GM18508 (cell line): ENCODE measurements around the gene BAIAP2.

ENCODE experiments used
- ATAC-seq: cut with Tn5 transposase; IDR thresholded peaks from one replicate; pipeline ENCODE4 v1.9.1; 2021; ENCODE audit warnings: moderate number of reproducible peaks; ENCODE audit not compliant: insufficient read depth, unreplicated experiment

Gene BAIAP2

DNA sequence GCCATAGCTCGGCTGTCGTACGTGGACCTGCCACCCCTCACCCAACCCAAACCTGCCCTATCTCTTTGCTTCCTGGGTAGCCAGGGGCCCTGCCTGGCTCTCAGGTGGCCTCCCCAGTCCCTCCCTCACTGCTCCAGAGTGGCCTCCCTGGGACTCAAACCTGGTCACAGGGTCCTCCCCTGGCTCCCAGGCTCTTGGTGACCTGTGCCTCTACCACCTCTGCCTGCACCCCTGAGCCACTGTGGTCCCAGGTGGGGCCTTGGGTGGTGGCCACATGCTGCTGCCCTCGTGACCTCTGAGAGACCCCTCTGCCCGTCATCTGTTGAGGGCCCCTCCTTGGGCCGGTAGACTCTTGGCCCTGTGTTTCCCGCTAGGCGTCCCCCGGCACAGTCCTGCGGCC lies 65.7 kb downstream of the BAIAP2 start:
- ATAC-seq: no peak

DNA sequence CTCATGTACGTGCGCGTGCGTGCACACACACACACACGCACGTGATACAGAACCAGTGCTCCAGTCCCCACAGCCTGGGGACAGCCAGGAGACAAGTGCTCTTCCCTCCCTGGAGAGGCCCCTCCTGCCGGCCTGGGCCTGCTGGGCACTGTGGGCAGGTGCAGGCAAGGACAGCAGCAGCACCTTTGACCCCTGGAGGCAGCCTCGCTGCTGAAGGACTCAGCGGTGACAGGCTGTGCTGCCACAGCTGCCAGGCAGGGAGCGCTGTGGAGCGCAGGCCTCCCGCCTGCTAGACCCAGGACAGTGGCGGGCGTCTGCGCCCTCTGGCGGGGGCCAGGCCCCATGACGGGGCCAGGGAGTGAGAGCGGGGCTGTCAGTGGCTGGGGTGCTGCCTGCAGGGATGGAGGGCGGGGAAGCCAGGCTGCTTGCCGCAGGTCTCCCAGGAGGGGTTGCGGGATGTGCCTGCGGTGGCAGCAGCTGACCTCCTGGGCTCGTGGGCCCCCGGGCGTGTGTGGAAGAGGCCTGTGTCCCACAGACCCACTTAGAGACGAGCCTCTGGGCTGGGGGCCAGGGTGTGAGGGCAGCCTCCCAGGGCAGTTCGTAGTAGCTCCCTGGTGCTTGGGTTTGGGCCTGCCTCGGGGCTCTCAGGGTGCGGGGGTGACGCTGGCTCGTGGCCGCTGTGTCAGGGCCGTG lies 66.8 kb downstream of the BAIAP2 start:
- ATAC-seq: no peak

DNA sequence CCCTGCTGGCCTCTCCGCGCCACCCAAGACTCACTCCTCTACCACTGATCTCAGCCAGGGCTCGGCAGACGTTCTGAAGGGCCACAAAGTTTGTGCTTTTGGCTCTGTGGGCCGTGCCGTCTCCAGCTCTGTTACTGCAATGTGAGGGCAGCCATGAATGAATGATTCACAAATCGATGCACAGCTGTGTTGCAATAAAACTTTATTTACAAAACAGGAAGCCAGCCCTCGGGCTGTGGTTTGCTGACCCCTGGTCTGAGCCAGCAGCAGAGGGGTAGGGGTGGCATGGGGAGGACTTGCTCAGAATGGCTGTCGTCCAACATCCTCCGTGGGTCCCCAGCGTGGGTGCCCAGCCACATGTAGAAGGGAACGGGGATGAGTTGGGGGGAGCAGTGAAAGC lies 67.4 kb downstream of the BAIAP2 start:
- no peak for ATAC-seq

DNA sequence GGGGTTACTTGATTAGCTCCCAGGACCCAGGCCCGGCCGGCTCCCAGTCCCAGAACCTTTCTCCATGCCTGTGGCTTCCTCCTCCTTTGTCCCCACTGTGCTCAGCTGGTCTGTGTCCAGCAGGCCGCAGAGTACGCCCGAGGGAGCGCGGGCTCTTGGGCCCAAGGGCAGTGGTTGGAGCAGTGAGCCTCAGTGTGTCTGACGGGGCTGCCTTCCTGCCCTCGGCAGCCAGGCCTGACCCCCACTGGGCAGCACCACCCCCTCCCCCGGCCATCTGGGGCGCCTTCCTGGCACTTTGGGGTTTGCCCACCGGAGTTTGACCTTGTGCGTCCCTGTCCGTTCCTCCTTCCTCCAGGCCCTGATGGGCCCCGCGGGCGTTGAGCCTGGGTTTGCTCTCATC lies 67.9 kb downstream of the BAIAP2 start:
- no peak for ATAC-seq

DNA sequence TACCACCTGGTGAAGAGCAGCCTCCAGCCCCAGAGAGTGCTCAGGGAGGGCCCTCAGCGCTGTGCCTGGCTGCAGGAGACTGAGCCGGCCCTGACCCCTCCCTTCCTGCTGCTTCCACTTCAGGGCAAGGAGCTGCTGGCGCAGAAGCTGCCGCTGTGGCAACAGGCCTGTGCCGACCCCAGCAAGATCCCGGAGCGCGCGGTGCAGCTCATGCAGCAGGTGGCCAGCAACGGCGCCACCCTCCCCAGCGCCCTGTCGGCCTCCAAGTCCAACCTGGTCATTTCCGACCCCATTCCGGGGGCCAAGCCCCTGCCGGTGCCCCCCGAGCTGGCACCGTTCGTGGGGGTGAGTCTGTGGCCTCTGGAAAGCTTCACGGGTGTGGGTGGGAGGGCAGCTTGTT lies 68.4 kb downstream of the BAIAP2 start:
- ATAC-seq: no peak

DNA sequence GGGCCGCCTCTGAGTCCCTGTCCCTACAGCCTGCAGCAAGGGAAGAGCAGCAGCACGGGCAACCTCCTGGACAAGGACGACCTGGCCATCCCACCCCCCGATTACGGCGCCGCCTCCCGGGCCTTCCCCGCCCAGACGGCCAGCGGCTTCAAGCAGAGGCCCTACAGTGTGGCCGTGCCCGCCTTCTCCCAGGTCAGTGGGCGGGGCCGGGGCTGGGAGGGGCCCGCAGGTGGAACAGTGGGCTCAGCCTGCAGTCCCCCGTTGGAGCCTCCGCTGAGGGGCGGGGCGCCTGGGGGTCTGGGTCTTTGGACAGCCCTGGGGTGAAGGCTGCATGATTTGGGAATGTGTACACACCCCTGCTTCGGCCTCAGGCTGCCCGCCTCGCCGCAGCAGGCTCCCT lies 71.8 kb downstream of the BAIAP2 start:
- ATAC-seq: no peak

DNA sequence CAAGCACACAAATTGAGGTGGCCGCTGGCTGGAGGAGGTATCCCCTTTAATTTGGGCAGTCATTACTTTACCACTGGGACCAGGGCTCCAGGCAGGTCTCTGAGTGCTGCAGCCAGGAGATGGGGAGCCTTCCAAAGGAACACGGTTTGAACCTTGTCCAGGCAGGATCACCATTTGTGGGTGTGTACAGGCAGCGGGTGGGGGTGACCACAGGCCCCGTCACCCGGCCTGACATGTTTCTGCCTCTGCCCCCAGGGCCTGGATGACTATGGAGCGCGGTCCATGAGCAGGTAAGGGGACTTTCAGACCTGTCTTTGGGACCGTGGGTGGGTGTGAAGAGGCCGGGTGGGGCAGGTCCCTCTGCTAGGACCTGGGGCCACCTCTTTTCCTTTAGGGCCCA lies 73.3 kb downstream of the BAIAP2 start:
- ATAC-seq: no peak

DNA sequence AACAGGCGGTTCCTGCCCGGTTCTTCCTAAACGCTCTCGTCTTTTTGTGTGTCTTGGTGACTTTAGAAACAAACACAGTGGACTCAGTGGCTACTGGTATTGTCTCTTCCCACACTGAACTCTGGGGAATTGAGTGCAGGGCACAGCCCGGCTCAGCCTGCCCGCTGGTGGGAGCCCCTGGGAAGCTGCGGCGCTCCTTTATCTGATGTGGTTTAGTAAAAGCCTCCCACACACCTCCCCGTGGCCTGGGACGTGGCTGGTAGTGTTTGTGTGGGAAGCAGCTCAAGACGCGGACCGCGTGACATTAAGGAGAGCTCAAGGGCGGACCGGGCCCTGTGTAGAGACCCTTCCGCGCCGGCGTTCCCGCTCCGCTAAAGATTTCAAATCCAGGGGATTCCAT lies 75.0 kb downstream of the BAIAP2 start:
- no peak for ATAC-seq

DNA sequence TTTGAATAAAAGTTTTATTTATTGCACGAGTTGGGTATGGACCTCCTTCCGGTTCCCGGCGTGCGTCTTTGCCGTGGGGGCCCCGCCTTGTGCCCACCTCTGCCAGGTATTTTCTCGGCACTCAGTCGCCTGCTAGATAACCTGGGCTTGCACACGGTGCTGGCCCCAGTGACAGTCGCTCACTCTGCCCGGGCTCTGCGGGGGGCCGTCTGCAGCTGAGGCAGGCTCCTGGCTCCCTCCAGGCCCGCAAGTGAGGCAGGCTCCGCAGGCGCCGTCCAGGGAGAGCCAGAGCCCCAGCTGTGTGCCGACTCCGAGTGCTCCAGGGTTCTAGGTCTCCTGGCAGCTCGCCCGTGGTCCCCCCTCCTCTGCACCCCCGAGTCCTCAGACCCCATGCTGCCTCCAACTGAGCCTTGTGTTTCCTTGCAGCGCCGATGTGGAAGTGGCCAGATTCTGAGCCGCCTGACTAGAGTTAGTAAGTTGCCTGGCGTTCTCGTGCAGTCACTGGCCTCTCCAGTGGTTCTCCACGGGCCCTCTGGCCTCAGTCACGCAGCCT lies 75.6 kb downstream of the BAIAP2 start:
- no peak for ATAC-seq

DNA sequence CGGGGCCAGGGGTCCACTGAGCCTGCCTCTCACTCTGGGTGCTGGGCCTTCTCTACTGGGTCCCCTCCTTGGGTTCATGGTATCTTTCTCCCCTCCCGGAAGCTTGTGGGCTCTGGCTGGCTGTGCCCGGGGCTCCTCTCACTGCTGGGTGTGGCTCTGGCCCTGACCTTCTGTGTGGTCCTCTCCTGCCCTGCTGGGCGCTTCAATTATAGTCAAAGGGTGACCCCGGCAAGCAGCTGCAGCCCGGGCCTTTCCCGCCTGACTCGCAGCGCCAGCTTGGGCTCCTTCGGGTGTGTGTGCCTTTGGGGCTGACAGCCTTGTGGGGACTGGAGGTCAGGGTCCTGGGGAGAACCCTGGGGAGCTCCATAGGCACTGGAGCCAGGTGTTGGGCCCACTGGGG lies 76.1 kb downstream of the BAIAP2 start:
- ATAC-seq: no peak

DNA sequence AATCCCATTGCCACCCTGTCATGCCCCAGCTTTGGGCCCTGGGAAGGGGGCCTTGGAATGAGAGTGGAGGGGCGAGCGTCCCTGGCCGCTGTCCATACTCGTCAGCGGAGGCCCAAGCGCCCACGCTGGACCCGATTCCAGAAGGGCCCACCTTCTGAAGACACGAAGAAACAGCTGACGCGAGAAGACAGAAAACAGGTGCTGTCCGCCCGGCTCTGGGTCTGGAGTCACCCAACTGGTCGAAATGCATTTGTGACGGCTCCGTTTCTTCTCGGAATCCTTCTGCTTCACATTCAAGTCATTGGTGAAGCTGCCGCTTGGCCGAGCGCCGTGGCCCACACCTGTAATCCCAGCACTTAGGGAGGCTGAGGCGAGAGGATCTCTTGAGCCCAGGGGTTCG lies 77.5 kb downstream of the BAIAP2 start:
- no peak for ATAC-seq

DNA sequence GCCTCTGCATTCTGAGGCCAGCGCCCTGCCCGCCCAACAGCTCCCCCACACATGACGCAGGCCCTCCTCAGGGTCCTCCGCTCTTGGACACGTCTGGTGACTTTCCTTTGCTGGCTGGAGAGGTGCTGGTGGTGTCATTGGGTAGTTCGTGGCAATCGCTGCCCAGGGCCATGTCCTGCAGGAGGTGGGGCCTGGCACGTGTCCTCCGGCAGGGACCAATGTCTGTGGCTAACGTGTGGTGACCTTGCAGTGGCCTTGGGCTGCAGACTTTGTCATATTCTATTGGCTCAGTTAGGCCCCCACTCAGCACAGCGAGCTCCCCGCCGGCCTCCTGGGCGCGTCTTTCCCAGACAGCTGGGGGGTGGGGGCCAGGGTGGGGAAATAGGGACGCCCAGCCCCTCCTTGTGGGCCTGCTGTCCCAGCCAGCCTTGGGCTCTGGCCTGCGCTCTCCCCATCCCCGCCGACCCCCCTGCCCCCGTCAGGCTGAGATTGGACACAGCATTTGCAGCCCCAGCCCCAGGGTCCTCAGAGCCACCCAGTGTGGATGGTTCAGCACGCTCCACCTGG lies 78.3 kb downstream of the BAIAP2 start:
- ATAC-seq: no peak

DNA sequence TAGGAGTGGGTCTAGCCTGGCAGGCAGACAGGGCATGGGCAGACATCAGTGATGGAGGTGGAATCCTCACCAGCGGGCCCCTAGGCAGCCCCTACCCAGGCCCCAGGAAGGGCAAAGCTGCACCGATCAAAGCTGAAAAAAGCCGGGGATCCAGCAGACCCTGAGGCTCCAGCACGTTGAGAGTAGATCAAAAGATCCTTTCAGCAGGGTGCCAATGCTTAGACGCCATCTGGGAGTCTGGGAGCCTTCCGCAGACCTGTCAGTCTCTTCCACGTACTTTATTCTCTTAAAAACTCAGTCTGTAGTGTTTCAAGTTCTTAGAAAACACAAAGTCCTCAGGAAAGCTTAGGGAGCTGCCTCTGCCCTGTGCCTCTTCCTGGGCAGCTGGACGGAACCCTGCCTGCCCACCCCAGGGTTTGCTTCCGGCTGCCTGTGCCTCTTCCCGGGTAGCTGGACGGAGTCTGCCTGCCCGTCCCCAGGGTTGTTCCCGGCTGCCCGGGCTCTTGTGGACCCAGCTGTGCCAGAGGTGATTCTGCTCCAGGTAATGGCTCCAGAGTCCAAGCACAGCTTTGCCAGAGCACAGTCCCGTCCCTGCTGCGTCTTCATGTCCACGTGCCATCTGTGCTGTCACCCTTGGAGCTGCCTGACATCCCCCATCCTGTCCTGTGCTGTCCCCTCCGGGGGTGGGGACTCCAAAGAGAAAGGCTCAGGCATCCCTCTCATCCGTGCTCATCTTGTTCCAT lies 79.6 kb downstream of the BAIAP2 start:
- no peak for ATAC-seq

DNA sequence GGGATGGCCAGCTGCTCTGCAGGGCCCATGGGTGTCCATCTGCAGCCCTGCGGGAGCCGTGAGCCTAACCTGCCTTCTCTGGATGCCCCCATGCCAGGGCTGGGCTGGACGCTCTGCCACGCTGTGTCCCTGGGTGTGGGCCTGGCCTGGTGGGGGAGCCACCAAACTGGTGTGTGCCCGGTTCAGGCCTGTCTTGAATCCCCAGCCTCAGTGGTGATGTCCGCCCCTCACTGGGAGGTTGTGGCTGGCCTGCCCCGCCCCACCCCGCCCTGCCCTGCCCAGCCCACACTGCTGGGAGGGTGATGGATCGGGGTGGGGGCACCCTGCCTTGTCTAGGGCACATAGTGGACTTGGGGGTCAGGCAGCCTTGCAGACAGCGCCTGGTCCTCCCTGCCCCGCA lies 80.3 kb downstream of the BAIAP2 start:
- no peak for ATAC-seq

DNA sequence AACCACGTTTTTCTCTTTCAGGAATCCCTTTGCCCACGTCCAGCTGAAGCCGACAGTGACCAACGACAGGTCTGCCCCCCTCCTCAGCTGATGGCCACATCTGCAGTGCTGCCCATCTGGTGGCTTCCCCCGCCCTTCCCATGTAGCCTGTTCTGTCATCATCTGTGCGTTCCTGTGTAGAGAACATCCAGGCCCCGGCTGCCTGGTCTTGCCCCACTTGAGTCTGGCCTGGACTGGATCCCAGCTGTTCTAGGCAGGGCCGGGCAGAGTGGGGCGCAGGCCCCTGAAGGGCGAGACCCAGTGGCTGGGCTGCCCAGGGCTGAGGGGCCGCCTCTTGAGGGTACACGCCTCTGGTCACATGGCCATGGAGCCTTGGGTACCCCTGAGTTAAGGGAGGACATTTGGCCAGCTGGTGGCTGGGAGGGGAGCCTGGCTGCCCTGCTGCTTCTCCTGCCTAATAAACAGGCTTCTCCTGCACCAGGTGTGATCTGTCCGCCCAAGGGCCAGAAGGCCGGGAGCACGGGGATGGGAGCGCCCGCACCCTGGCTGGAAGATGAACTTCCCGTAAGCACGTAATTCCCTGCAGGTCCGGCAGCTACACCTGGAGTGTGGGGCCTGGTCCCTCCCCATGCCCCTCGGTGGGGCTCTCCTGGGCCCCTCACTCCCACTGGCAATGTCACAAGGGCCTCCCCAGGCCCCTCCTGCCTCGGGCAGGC lies 81.0 kb downstream of the BAIAP2 start:
- ATAC-seq: no peak

DNA sequence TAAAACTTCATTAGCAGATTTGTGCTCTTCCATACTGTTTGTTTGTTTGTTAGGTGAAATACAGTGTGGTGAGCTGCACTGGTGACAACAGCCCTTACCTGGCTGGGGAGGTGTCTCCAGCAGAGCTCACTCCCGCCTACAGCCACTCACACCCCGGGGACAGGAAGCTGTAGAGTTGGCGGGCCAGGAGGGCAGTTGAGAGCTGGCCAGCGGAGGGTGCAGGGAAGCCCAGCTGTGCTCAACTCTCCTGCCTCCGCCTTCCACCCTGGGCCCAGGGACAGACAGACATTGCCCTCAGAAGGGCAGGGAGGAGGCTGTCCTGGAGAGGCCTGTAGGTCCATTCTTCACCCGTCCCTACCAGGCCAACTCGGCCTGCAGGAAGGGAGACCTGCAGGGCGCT lies 81.8 kb downstream of the BAIAP2 start:
- no peak for ATAC-seq

DNA sequence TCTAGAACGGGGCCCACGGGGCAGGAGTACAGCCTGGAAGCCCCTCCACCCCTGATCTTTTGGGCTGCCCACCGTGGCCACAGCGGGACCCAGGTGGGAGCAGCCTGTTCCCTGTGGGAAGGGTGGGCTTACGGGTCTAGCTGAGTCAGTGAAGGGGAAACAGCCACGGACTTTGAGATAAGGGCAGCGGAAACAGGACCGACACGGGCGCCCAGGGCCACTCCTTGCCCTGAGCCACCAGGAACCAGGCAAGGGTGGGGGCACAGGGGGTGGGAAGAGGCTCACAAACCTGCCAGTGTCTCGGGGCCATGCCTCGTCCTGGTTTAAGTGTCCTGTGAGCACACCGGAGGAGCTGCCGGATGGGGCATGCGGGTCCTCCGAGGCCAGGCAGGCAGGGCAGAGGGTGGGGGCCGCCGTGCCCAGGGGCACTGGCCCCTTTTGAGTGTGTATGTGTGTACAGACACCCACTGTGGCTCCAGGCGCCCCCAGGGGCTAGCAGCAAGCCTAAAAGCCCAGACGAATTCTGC lies 82.8 kb downstream of the BAIAP2 start:
- no peak for ATAC-seq

DNA sequence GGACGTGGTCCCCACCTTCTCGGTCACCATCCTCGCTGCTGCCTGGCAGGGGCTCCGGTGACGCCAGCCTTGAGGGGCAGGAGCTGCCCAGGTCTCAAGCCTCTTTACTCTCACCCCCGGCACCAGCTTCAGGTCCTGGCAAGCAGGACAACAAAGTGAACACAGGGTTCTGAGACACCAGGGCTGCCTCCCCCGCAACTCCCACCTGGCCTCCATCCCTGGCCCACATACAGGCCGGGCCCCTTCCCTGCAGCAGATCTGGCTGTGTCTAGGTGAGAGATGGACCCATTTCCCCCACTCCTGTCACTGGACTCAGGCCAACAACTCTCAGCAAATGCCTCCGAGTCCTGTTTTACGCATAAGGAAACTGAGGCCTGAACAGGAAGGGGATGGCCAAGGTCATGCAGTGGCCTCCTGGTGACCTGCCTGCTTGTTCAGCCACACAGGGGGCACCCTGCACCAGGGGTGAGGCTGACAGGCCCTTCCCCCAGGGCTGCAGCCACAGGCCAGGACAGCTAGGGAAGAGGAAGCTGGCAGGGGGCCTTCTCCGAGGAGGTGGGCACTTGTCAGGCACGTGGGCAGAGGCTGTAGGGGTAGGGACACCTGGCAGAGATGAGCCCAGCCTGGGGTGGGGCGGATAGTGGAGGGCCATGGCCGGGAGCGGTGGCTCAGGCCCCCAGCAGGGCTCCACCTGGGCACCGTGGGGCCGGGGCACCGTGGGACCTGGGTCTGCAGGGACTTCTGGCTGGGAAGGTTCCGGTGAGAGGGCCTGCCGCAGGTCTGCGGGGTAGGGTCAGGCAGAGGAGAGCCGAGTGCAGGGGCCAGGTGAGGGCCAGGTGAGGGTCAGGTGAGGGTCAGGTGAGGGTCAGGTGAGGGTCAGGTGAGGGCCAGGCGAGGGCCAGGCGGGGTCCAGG lies 83.6 kb downstream of the BAIAP2 start:
- ATAC-seq: no peak

DNA sequence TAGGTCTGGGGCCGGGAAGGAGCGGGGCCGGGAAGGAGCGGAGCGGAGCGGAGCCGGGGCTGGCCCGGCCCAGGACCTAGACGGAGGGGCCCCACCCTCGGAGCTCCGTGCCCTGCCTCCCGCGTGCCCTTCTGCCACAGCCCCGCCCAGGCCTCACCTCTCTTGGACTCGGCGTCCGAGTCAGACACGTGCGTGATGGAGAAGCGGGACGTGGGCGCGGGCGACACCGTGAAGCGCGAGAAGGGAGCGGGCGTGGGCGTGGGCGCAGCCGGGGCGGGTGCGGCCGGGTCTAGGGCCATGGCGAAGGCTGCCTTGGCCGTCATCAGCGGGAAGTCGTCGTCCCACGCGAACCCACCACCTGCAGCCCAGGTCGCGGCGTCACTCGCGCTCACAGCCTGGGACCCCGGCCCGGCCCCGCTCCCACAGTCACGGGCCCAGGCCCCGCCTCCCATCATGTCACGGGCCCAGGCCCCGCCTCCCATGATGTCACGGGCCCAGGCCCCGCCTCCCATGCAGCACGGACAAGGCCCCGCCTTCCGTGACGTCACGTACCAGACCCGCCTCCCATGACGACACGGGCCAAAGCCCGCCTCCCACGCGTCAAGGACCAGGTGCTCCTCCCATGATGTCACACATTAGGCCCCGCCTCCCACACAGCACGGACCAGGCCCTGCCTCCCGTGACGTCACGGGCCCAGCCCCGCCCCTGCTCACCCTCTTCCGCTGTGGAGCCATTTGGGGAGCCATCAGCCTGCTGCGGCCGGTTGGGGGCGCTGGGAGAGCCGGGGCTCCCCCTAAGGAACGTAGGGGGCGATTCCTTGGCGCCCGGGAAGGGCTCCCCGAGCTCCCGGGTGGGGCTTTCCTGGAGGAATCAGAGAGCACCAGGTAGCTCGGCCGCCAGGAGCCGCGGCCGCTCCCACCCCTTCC lies 84.5 kb downstream of the BAIAP2 start:
- ATAC-seq: no peak
